Measurements from ENCODE around the gene TK1.
"Not testable (repeated sequence)": the region's sequence is repeated elsewhere in the genome, so short reads cannot be mapped to it uniquely, and the experiment has no call there.

TK1 gene

DNA sequence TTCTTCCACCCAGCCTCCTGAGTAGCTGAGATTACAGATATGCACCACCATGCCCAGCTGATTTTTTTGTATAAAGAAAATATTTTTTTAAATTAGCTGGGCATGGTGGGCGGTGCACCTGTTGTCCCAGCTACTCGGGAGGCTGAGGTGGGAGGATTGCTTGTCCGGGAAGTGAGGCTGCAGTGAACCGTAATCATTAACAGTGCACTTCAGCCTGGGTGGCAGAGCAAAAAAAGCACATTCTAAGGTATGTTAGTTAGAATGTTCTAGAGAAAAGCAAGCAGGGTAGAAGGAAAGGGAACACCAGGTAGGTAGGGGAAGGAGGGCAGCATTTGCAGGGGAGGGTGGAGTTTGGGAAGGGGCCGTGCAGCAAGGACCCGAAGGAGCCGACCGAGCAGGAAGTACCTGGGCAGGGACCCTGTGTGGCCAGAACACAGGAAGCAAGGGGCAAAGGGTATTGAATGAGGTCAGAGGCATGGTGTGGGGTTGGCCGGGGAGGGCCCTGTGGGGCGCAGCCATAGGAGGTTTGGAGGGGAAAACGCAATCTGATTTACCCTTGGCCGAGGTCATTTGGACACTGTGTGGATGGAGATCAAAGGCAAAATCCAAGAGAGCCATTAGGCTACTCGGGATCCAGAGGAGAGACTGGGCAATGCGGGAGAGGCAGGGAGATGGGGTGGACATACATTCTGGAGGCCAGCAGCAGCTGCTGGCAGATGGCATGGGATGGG lies 38.4 kb downstream of the TK1 start:
- no peak for DNase-seq (ENCODE audit: low read depth)

DNA sequence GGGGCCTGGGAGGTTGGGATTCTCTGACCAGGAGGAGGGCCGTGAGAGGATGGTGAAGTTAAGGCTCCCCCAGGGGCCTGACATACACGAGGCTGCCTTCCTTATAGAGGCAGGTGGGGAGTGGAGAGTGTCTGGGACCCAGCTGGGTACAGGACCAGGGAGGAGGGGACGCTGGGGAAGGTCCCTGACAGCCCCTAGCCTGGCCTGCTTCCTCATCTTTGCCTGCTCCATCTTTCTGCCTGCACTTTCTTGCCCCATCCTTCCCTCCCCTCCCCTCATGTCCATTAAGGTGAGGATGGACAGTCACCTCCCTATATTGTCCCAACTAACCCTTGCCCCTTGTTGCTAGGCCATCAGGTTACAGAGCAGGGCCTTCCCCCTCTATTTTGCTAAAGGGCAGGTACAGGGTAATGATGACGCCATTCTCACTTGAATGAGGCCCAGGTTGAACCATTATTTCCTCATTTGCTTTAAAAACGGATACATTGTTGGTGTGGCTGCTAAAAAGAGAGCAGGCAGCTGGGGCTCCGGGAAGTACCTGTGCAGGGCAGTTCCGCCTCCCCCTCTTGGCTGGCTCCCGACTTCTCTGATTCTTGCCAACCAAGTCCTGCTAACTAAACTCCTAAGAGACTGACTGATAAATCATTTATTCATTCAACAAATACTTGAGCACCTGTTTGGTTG lies 39.4 kb downstream of the TK1 start:
- DNase-seq (ENCODE audit: low read depth): no peak

DNA sequence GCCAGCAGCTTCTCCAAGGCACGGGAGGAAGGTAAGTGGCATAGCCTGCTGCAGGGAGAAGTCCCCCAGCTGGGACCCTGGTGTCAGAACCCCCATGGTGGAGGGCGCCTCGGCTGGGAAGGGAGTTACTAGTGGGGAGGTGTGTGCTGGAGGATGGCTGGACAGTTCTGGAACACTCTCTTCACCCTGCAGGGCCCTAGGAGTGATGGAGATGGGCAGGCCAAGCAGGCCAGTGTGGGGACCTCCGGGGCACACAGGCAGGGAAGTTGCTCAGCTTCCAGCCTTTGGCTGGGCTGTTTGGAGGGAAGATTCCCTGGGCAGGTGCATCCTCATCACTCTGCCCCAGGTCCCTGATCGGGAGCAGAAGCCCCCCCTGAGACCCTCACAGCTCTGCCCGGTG lies 40.0 kb downstream of the TK1 start:
- DNase-seq (ENCODE audit: low read depth): no peak

DNA sequence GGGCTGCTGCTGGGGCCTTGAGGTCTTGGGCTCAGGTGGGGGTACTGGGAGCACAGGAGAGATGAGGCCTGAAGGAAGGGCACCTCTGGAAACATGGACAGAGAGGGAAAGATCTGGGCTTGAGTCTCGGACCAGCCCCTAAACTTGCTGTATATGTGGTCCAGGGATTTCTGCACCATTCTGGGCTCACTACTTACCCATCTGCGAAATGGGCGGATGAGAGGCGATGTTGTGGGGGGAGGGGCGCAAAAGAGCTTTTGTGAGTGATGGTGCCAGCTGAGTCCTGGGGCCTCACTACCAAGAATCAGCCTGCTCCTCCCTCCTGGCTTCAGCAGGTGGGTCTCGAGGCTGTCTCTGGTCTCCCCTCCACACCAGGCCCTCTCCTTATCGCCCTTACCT lies 40.4 kb downstream of the TK1 start:
- DNase-seq (ENCODE audit: low read depth): no peak

DNA sequence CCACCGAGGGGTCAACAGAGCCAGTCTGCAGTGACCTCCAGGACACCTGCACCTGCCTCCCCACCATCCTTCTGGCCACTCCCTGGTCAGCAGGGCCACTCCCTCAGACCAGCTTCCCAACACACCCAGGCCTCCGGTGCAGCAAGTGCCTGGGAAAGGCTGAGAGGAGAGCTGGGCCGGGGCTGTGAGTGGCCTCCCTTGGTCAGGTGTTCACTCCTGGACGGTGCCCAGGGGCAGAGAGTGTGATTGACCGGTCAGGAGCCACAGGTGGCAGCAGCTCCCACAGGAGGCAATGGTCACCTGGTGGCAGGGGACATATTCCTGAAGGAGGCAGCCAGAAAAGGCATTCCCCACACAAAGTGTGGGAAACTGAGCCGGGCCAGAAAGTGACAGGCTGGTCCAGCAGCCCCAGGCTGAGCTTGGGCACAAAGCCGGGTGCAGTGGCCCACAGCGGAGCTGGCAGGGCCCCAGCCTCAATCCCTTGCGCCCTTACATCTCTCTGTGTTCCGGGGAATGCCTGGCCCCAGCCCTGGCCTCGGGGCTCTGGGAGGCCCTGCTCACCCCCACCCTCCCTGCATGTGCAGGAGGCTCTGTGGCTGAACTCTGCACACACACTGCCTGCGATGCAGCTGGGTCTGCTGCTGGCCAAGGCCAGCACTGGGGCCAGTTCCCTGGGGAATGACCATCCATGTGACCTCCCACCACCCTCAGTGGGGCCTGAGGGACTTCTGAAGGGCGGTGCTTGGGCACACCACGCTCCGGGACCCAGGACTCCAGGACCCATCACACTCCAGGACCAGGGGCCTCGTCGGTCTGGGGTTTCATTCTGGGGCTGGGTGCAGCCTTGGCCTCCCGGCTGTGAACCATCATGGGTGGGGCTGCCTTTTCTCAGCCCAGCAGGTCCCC lies 41.9 kb downstream of the TK1 start:
- no peak for DNase-seq (ENCODE audit: low read depth)

DNA sequence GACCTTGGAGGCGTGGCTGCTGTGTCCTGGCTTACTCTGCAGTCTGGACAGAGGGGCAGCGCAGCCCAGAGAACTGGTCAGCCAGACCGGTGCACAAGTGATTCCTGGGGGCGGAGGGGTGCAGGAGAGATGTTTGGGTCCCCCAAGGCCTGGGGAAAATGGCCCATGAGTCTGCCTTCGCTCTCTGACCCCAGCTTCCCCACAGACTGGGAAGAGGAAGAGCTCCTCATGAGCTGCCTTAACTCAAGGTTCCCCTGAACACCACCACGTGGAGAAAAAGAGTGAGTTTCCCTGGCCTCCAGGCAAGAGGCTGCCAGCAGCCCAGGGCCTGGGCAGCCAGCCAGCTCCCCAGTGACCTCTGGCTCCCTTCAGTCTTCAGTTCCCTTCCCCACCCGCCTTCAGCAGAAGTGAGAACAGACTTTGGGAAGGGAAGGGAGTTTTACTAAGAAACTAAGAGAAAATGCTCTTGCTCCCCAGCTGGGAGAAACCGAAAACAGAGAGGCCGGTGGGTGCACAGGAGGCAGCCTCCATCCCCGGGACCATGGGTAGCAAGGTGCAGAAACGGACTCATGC lies 42.6 kb downstream of the TK1 start:
- DNase-seq (ENCODE audit: low read depth): no peak

DNA sequence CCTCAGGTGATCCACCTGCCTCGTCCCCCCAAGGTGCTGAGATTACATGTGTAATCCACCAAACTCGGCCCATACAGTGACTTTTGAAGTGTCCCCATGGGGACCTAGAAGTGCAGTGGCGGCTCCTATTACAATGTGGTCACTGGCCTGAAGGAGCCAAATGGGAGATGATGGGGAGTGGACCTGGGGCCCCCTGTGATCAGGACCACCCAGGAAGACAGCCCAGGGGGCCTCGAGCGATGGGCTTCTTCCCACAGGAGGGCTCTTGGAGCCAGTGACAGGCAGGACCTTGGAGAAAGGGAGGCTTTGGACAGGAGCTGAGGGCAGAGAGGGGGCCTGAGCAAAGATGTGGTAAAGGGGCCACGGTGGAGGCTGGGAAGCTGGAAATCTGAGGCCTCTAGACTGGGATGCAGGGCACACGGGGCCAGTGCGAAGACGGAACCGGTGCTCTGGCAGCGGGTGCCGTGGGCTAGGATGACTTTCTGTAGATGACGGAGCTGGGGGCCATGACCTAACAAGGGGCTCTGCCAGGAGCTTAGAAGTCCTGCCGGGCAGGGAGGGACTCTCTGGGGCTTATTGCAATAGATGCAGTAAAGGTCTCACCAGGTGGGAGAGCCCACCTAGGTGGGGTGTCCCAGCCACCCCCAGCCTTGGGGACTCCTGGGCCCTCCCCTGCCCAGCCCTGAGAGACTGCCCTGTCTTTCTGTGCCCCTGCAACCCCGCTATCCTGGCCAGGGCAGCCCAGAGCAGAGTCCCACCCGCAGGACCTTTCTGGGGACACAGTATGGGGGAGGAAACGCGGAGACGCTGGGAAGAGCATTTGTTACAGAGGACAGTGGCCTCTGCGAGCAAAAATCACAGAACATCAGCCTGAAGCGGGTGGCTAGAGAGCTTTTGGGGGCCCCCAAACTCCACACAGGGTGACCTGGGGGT lies 43.4 kb downstream of the TK1 start:
- DNase-seq (ENCODE audit: low read depth): no peak

DNA sequence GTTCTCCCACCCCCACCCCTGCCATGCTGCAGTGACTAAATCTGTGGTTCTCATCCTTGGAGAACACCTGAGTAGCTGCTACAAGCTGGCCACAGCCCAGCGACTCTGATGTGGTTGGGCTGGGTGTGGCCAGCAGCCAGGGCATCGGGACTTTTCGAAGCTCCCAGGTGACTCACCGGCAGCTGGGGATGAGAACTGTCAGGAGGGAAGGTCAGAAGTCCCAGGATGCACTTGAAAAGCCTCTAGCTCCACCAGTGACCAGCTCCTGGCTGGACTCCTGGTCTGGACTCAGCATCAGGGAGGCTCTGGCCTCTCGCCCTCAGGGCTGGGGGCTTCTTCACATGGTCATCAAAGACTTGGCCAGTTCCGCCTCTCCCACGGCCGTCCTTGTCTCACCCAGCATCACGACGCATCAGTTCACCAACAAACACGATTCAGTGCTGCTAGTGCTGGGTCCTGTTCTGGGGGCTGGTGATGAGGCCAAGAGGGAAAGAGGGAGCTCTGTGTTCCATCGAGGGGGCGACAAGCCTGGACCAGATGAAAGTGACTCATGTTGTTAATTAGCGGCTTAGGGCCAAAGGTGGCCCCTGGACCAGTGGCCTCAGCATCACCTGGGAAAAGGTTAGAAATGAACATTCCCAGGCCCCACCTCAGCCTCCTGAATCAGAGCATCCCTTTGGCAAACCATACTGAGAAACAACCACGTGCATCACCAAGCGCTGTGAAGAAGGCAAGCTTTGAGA lies 44.6 kb downstream of the TK1 start:
- DNase-seq (ENCODE audit: low read depth): no peak

DNA sequence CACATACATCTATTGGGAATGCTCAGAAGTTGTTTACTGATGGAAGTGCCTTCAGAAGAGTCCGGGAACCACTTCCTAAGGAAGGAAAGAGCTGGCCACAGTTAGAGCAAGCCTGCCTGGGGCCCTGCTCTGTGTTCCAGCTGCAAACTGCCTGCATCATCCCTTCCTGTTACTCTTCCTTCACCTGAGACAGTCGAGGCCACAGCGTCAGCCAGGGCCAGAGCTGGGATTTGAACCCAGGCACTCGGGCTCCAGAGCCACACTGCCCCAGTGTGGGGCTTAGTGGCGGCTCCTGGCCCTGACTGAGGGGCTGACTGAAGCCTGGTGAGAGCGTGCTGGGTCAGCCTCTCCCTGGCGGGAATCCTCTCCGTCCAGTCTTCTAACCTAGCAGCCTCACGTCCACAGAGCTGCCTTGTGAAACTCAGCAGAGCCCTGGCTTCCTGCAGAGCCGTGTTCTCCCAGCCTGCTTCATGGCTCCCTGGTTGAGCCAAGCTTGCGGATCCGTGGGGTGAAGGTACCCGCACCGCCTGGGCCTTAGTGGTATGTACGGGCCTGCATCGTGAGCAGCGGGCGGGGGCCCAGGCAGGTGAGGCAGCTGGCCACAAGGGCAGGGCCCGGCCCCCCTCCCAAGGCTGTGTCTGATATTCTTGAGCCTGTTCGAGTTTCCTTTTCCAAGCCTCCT lies 45.3 kb downstream of the TK1 start:
- no peak for DNase-seq (ENCODE audit: low read depth)

DNA sequence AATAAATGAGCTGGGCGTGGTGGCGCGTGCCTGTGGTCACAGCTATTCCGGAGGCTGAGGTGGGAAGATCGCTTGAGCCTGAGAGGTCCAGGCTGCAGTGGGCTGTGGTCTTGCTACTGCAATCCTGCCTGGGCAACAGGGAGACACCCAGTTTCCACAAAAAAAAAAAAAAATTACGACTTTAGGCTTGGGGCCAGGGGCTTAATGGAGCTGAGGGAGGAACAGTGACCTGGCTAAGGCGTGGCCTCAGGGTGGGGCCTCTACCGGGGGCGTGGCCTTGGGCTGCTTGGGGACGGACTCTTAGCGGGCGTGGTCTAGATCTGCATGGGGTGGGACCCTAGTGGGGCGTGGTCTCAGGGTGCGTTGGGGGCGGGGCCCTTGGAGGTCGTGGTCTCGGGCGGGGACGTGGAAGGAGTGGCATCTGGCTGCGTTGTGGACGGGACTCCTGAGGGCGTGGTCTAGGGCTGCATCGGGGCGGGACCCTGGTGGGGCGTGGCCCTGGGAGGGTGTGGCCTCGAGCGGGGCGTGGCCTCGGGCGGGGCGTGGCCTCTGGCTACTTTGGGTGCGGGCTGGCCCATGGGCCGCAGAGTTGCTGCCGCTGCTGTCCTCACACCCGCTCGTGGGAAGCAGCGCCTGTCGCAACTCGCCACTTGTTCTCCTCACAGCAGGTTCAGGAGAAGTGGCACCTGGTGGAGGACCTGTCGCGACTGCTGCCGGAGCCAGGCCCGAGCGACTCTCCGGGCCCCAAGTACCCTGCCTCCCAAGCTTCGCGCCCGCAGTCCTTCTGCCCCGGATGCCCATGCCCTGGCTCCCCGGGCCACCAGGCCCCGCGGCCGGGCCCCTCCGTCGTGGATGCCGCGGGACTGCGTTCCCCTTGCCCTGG lies 46.4 kb downstream of the TK1 start:
- peak; percentile 96 for DNase-seq (ENCODE audit: low read depth)

DNA sequence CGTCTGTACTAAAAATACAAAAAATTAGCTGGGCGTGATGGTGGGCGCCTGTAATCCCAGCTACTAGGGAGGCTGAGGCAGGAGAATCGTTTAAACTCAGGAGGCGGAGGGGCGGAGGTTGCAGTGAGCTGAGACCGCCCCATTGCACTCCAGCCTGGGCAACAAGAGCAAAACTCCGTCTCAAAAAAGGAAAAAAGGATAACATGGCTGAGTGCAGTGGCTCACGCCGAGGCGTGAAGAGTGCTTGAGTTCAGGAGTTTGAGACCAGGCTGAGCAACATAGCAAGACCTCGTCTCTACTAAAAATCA lies 47.0 kb downstream of the TK1 start:
- not testable (repeated sequence) for DNase-seq (ENCODE audit: low read depth)

DNA sequence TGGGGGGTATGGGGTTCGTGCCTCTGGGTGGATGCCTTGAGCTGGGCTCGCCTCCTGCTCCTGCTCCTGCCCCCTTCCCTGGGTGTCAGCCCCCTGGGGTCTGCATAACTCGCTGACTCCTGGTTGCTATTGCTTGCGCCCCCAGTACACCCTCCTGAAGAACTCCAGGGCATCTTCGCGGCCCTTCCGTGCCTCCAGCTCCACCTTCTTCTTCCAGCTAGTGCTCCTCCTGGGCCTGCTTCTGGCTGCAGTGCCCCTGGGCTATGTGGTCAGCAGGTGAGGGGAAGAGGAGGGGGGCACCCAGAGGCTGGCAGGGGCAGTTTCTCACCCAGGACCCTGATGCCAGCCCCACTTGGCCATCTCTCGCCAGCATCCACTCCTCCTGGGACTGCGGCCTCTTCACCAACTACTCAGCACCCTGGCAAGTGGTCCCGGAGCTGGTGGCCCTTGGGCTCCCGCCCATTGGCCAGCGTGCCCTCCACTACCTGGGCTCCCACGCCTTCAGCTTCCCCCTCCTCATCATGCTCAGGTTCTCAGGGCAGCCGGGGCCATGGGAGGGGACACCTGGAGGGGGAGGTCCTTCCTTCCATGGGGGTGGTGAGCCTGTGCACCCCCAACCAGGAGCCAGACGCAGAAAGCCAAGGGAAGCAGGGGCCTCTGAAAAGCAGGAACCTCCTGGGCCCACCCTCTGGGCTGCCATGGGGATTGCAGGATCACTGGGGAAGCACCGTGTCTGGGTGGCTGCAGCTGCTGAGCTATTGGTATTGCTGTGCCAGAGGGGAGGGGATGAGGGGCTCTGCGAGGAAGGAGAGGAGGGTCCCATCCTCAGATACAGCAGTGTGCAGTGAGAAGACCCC lies 48.4 kb downstream of the TK1 start:
- DNase-seq (ENCODE audit: low read depth): no peak

DNA sequence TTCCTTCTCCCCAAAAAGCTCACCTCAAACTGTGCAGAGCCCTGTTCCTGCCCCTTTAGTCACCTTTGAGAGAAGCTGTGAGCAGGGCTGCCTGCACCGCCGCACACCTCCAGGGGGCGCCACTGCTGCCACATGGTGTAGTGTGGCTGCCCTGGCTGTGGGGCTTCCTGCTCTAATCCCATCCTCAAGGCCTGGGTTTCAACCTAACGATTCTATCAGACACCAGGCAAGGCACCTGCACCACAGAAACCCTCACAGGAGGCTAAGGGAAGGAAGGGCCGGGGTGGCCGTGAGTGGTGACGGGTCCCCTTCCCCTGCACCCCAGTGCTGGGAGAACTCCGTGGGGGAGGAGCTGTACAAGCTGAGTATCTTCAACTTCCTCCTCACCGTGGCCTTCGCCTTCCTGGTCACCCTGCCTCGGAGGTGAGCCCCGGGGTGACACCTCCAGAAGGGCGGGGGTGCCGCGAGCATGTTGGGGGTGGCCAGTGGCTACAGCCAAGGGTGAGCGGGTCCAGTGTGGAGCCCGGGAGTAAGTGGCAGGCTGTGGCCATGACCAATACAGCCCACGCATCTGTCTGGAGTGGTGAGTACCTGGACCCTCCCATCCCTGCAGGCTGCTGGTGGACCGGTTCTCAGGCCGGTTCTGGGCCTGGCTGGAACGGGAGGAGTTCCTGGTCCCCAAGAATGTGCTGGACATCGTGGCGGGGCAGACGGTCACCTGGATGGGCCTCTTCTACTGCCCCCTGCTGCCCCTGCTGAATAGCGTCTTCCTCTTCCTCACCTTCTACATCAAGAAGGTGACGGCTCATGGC lies 49.3 kb downstream of the TK1 start:
- no peak for DNase-seq (ENCODE audit: low read depth)

DNA sequence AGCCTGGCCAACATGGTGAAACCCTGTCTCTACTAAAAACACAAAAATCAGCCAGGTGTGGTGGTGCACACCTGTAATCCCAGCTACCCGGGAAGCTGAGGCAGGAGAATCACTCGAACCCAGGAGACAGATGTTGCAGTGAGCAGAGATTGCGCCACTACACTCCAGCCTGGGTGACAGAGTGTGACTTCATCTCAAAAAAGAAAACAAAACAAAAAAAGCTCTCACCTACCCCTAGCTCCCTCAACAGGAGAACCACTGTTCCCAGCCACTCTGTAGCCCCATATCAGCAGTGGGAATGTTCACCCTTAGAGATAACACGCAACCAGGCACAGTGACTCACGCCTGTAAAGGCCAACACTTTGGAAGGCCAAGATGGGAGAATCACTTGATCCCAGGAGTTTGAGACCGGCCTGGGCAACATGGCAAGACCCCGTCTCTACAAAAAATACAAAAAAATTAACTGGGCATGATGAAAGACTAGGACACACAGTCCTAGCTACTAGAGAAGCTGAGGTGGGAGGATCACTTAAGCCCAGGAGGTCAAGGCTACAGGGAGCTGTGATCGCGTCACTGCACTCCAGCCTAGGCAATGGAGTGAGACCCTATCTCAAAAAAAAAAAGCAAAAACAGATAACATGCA lies 50.9 kb downstream of the TK1 start:
- DNase-seq (ENCODE audit: low read depth): no peak

DNA sequence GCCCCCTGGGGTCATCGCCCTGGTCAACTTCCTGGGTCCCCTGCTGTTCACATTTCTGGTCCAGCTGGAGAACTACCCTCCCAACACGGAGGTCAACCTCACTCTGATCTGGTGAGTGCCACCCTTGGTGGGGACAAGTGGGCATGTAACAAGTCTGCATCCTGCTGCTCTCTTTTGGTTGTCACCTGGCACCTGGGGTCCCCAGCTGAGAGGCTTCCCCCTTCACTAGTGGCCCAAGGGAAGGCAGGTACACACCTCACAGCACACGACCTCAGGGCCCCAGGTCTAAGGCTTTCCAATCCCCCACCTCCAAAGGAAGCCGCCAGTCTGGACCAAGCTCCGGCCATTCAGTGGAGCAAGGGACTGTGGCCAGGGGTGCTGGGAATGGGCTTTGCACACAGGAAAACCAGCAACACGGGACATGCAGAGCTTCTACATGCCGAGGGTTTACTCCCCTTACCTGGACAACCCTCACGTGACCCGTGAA lies 51.9 kb downstream of the TK1 start:
- DNase-seq (ENCODE audit: low read depth): no peak

DNA sequence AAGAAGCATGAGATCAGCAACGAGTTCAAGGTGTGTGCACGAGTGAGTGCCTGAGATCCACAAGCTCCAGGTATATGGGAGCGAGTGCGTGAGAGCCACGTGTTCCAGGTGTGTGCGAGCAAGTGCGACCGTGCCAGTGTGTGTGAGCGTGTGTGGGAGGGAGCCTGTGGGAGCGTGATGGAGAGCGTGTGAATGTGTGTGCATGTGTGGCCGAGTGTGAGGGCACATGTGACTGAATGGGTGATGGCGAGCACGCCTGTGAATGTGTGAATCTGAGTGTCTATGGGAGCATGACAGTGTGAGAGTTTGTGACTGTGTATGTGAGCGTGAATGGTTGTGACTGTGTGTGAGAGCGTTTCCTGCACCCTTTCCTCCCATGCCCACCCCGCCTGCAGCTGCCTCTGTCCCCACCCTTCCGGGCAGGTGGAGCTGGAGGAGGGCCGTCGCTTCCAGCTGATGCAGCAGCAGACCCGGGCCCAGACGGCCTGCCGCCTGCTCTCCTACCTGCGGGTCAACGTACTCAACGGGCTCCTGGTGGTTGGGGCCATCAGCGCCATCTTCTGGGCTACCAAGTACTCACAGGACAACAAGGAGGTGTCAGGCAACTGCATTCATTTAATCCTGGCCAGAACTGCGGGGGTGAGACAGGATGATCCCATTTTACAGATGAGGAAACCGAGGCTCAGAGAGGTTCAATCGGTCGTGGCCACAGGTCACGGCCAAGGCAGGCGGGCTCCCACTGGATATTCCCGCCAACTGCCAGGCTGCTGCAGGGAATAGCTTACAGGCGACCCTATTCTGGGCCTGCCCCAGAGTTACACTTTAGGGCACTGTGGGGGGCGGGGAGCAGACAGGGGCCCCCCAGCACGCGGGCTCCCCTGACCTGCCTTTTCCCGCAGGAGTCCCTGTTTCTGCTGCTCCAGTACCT lies 52.6 kb downstream of the TK1 start:
- peak; percentile 66 for DNase-seq (ENCODE audit: low read depth)

Data from activated T-cell treated with anti-CD3 and anti-CD28 coated beads for 48 hours (primary cell).